Astrocyte (in vitro differentiated cells and primary cell): ENCODE data around the gene MOSPD3. TPM values are rescaled to one million over a fixed set of nuclear protein-coding genes. Genes with fewer than 3 reads are reported as not detected.
A peak's percentile ranks its signal among the peaks of the same experiment; 100 is the strongest.

Experiments used
- DNase-seq: peaks from one replicate; pipeline ENCODE4 v3.0.0-alpha.2; 2010; ENCODE audit warnings: low read depth
- FAIRE-seq: peaks from 2 replicates; lab custom pipeline; 2011; peaks lifted over from hg19 to GRCh38; lab: Jason Lieb, UNC
- H2AFZ ChIP-seq: 2 replicates; pipeline ENCODE4 v1.6.0; 2012; ENCODE audit warnings: low read depth, low read length, inconsistent platforms
- H3K27ac ChIP-seq: 2 replicates; pipeline ENCODE4 v1.5.1; 2011; ENCODE audit warnings: low read depth, low read length, inconsistent platforms
- H3K27me3 ChIP-seq: 2 replicates; pipeline ENCODE4 v1.6.0; 2011; ENCODE audit warnings: low read length, inconsistent platforms; ENCODE audit not compliant: insufficient read depth
- H3K36me3 ChIP-seq: 2 replicates; pipeline ENCODE4 v1.5.1; 2011; ENCODE audit warnings: low read length, inconsistent platforms; ENCODE audit not compliant: insufficient read depth
- H3K4me1 ChIP-seq: 2 replicates; pipeline ENCODE4 v1.5.1; 2011; ENCODE audit warnings: low read length, inconsistent platforms; ENCODE audit not compliant: insufficient read depth
- H3K4me2 ChIP-seq: 2 replicates; pipeline ENCODE4 v1.6.0; 2012; ENCODE audit warnings: low read length, inconsistent platforms
- H3K4me3 ChIP-seq: 2 replicates; pipeline ENCODE4 v1.5.1; 2011; ENCODE audit warnings: low read depth, mild to moderate bottlenecking, low read length, inconsistent platforms; ENCODE audit not compliant: insufficient read depth
- H3K79me2 ChIP-seq: 2 replicates; pipeline ENCODE4 v1.6.0; 2012; ENCODE audit warnings: mild to moderate bottlenecking, low read length, inconsistent platforms; ENCODE audit not compliant: insufficient read depth
- H3K9ac ChIP-seq: 2 replicates; pipeline ENCODE4 v1.6.0; 2012; ENCODE audit warnings: mild to moderate bottlenecking, low read length, inconsistent platforms
- H3K9me3 ChIP-seq: 2 replicates; pipeline ENCODE4 v1.5.1; 2012; ENCODE audit warnings: low read depth, mild to moderate bottlenecking, low read length, inconsistent platforms; ENCODE audit not compliant: insufficient read depth
- H4K20me1 ChIP-seq: 2 replicates; pipeline ENCODE4 v1.6.0; 2012; ENCODE audit warnings: low read length, inconsistent platforms; ENCODE audit not compliant: insufficient read depth
- H3K27ac Mint-ChIP-seq: one replicate; pipeline ENCODE4 v1.8.0; 2021; ENCODE audit warnings: mild to moderate bottlenecking, mixed read lengths; ENCODE audit not compliant: unreplicated experiment
- H3K27me3 Mint-ChIP-seq: one replicate; pipeline ENCODE4 v1.8.0; 2021; ENCODE audit warnings: low read depth, mixed read lengths; ENCODE audit not compliant: unreplicated experiment
- H3K36me3 Mint-ChIP-seq: one replicate; pipeline ENCODE4 v1.8.0; 2021; ENCODE audit warnings: low read depth, mixed read lengths; ENCODE audit not compliant: unreplicated experiment
- H3K4me1 Mint-ChIP-seq: one replicate; pipeline ENCODE4 v1.8.0; 2021; ENCODE audit warnings: low read depth, mixed read lengths; ENCODE audit not compliant: unreplicated experiment
- H3K4me3 Mint-ChIP-seq: one replicate; pipeline ENCODE4 v1.8.0; 2021; ENCODE audit warnings: mild to moderate bottlenecking, moderate library complexity, mixed read lengths; ENCODE audit not compliant: unreplicated experiment
- H3K9me3 Mint-ChIP-seq: one replicate; pipeline ENCODE4 v1.8.0; 2021; ENCODE audit warnings: mild to moderate bottlenecking, mixed read lengths; ENCODE audit not compliant: unreplicated experiment
- CTCF ChIP-seq: IDR thresholded peaks from 2 replicates; pipeline ENCODE4 v1.5.1; 2011; ENCODE audit warnings: low read depth, mild to moderate bottlenecking, inconsistent platforms, low read length, moderate library complexity; ENCODE audit not compliant: insufficient read depth
- EZH2 ChIP-seq: IDR thresholded peaks from 2 replicates; pipeline ENCODE4 v1.6.1; 2012; ENCODE audit warnings: mild to moderate bottlenecking, low read length, inconsistent platforms; ENCODE audit not compliant: insufficient read depth
- total RNA-seq: library from RNA; stranded (reverse); gene quantifications from 2 replicates; pipeline ENCODE4 v1.2.1, GENCODE V29; 2021

MOSPD3 gene
- total RNA-seq, 1 donor from 2014 or later, result 18.8 TPM

- Mint-ChIP-seq H3K9me3 (no peaks in the 10 kb centered on the region), H3K4me1 (peaks cover 6% of the 10 kb centered on the region), H3K4me3 (no peak overlapping the region), H3K27me3 (peaks cover 5% of the 10 kb centered on the region), H3K27ac (no peak overlapping the region), H3K36me3 (no peaks in the 10 kb centered on the region)
- no peaks in the 10 kb centered on the region for H3K27me3 ChIP-seq
- no peaks in the 10 kb centered on the region for H4K20me1 ChIP-seq
- H3K4me2 ChIP-seq, result no peak overlapping the region
- no peaks in the 10 kb centered on the region for H3K36me3 ChIP-seq
- FAIRE-seq, result no peak
- no peak overlapping the region for H2AFZ ChIP-seq
- H3K4me3 ChIP-seq, result no peak overlapping the region
- no peaks in the 10 kb centered on the region for H3K9me3 ChIP-seq
- TF ChIP-seq CTCF (no peak), EZH2 (no peak)
- no peak for DNase-seq
- H3K27ac ChIP-seq, result no peak overlapping the region
- peaks cover 29% of the 10 kb centered on the region for H3K4me1 ChIP-seq
- no peaks in the 10 kb centered on the region for H3K79me2 ChIP-seq
- no peak overlapping the region for H3K9ac ChIP-seq
Observed at GRCh38 chr7:100568176-100568895, 44.0 kb upstream of the MOSPD3 start.

- peaks cover 29% of the 10 kb centered on the region for H3K4me1 ChIP-seq
- H3K4me1 Mint-ChIP-seq, result peaks cover 6% of the 10 kb centered on the region
- H3K9me3 Mint-ChIP-seq, result no peaks in the 10 kb centered on the region
- FAIRE-seq (no peak), DNase-seq (no peak)
- H3K79me2 ChIP-seq, result no peaks in the 10 kb centered on the region
- no peak overlapping the region for H3K27ac Mint-ChIP-seq
- no peaks in the 10 kb centered on the region for H3K9me3 ChIP-seq
- no peaks in the 10 kb centered on the region for H3K36me3 Mint-ChIP-seq
- H3K36me3 ChIP-seq, result no peaks in the 10 kb centered on the region
- H3K27me3 ChIP-seq, result no peaks in the 10 kb centered on the region
- no peaks in the 10 kb centered on the region for H4K20me1 ChIP-seq
- peak overlapping the region; percentile 78 for H2AFZ ChIP-seq
- H3K4me2 ChIP-seq, result peak overlapping the region; percentile 81
- H3K27me3 Mint-ChIP-seq, result peaks cover 5% of the 10 kb centered on the region
- TF ChIP-seq CTCF, result peak; percentile 15
- peak; percentile 13 for TF ChIP-seq EZH2
- H3K27ac ChIP-seq, result no peak overlapping the region
- peak overlapping the region; percentile 44 for H3K9ac ChIP-seq
- peak overlapping the region; percentile 46 for H3K4me3 ChIP-seq
- no peak overlapping the region for H3K4me3 Mint-ChIP-seq
Observed at GRCh38 chr7:100568896-100569844, 43.2 kb upstream of the MOSPD3 start.
